Measurements from ENCODE around the gene MARCHF10.

MARCHF10 gene

DNA sequence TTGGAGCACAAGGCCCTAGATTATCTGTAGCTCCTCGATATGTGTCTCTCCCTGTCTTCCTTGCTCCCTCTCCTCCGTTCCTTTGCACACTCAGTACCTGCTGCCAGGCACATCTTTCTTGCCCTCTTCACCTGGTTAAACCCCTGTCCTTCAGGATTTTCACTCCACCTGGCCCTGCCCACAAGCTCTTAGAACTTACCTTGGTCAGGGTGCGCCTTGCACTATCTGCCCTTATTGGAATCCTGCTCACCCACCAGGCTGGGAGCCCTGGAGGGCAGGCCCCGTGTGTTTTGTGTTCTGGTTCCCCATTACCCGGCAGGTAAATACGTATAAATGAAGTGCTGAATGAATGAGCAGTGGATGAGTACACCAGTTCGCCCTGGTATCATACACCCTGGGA lies 54.6 kb downstream of the MARCHF10 start:
- TF ChIP-seq, protein P1, sequence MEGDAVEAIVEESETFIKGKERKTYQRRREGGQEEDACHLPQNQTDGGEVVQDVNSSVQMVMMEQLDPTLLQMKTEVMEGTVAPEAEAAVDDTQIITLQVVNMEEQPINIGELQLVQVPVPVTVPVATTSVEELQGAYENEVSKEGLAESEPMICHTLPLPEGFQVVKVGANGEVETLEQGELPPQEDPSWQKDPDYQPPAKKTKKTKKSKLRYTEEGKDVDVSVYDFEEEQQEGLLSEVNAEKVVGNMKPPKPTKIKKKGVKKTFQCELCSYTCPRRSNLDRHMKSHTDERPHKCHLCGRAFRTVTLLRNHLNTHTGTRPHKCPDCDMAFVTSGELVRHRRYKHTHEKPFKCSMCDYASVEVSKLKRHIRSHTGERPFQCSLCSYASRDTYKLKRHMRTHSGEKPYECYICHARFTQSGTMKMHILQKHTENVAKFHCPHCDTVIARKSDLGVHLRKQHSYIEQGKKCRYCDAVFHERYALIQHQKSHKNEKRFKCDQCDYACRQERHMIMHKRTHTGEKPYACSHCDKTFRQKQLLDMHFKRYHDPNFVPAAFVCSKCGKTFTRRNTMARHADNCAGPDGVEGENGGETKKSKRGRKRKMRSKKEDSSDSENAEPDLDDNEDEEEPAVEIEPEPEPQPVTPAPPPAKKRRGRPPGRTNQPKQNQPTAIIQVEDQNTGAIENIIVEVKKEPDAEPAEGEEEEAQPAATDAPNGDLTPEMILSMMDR (IDR thresholded peaks at IDR 0.05): no peak
- Histone ChIP-seq H3K9me3 (no peaks in the 10 kb centered on the region), H3K36me3 (no peaks in the 10 kb centered on the region), H3K4me3 (no peak overlapping the region), H3K27ac (no peak overlapping the region), H3K27me3 (peaks cover 0 to 5% of the 10 kb centered on the region in 2 donors), H3K4me1 (no peaks in the 10 kb centered on the region)
- intact Hi-C loops (cut with DNase I; ENCODE audit: low total_unique reads): no loop called here
- no peak for DNase-seq

DNA sequence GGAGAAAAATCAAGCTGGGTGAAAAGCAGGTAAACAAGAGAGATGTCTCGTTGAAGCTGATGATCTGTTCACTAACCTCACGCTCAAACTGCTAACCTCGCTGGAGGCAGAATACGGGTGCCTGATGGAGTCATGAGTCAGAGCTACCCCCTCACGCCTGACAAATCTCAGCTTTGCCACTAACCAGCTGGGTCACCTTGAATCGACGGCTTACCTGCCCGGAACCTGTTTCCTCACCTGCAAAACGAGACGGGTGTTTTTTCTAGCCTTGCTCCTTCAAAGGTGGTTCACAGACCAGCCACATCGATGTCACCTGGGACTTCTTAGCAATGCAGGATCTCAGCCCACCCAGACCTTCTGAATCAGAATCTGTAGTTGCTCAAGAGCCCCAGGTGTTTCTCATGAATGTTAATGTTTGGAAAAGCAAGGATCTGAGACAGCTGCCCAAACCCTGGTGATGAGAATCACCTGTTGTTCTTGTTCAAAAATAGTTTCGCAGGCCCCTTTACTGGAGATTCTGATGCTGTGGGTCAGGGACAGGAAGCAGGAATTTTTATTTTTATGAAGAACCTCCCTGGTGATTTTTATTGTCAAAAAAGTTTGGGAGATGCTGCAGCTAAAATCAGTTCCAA lies 56.9 kb downstream of the MARCHF10 start:
- Histone ChIP-seq H3K27ac (no peak overlapping the region), H3K4me1 (no peaks in the 10 kb centered on the region), H3K4me3 (no peak overlapping the region), H3K36me3 (no peaks in the 10 kb centered on the region), H3K27me3 (peaks cover 0 to 5% of the 10 kb centered on the region in 2 donors), H3K9me3 (no peaks in the 10 kb centered on the region)
- TF ChIP-seq, protein P1 (IDR thresholded peaks at IDR 0.05): no peak
- intact Hi-C loops (cut with DNase I; ENCODE audit: low total_unique reads): no loop called here
- DNase-seq: no peak

DNA sequence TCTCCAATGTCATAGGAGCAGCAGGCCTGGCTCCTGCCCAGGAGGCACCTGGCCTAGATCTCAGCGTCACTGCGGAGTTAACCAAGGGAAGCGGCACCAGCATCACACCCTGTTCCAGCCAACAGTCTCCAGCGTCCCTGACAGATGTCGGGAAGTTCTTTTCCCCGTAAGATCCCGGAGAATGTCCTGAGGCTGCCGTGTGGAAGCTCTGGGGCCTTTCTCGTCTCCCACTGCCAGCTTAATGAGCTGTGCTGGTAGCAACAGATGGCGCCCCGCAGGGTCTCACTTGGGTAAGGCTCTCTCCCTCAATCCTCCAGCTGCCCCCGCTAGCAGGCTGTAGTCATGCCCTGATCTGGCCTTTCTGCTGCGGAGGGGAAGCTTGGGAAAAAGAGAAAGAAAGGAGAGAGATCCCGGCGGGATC lies 57.5 kb downstream of the MARCHF10 start:
- intact Hi-C loops (cut with DNase I; ENCODE audit: low total_unique reads): no loop called here
- no peaks in the 10 kb centered on the region for H3K36me3 ChIP-seq
- no peak for DNase-seq
- H3K4me1 ChIP-seq: no peaks in the 10 kb centered on the region
- TF ChIP-seq, protein P1 (IDR thresholded peaks at IDR 0.05): no peak
- H3K27me3 ChIP-seq: peaks cover 0 to 5% of the 10 kb centered on the region in 2 donors
- no peak overlapping the region for H3K4me3 ChIP-seq
- H3K27ac ChIP-seq: no peak overlapping the region
- no peaks in the 10 kb centered on the region for H3K9me3 ChIP-seq

- TF ChIP-seq, protein P1 (IDR thresholded peaks at IDR 0.05): no peak
- intact Hi-C loops (cut with DNase I; ENCODE audit: low total_unique reads): no loop called here
- no peaks in the 10 kb centered on the region for H3K4me1 ChIP-seq
- no peaks in the 10 kb centered on the region for H3K36me3 ChIP-seq
- no peaks in the 10 kb centered on the region for H3K9me3 ChIP-seq
- no peak overlapping the region for H3K4me3 ChIP-seq
- no peak overlapping the region for H3K27ac ChIP-seq
- H3K27me3 ChIP-seq: peaks cover 0 to 5% of the 10 kb centered on the region in 2 donors
- DNase-seq: no peak
These were observed 58.2 kb downstream of the MARCHF10 start for GRCh38 chr17:62749926-62750325.

GRCh38 chr17:62746941-62747340 lies 61.2 kb downstream of the MARCHF10 start:
- intact Hi-C loops (cut with DNase I; ENCODE audit: low total_unique reads): no loop called here
- H3K4me3 ChIP-seq: no peak overlapping the region
- H3K36me3 ChIP-seq: no peaks in the 10 kb centered on the region
- DNase-seq: no peak
- H3K9me3 ChIP-seq: no peaks in the 10 kb centered on the region
- H3K27me3 ChIP-seq: peaks cover 0 to 5% of the 10 kb centered on the region in 2 donors
- no peak overlapping the region for H3K27ac ChIP-seq
- H3K4me1 ChIP-seq: no peaks in the 10 kb centered on the region
- TF ChIP-seq, protein P1 (IDR thresholded peaks at IDR 0.05): no peak

GRCh38 chr17:62745806-62746205 lies 62.3 kb downstream of the MARCHF10 start:
- Histone ChIP-seq H3K4me3 (no peak overlapping the region), H3K27ac (no peak overlapping the region), H3K27me3 (peaks cover 0 to 5% of the 10 kb centered on the region in 2 donors), H3K36me3 (no peaks in the 10 kb centered on the region), H3K4me1 (no peaks in the 10 kb centered on the region), H3K9me3 (no peaks in the 10 kb centered on the region)
- DNase-seq: no peak
- intact Hi-C loops (cut with DNase I; ENCODE audit: low total_unique reads): no loop called here
- TF ChIP-seq, protein P1 (IDR thresholded peaks at IDR 0.05): no peak

All from tibial artery (tissue), 4 donors.